Stomach (tissue), 9 donors: Measurements from ENCODE around the gene HCK. TPM values are rescaled to one million over a fixed set of nuclear protein-coding genes. Genes with fewer than 3 reads are reported as not detected.
A peak's percentile ranks its signal among the peaks of the same experiment; 100 is the strongest.

Source experiments
- DNase-seq, 2 donors: peaks; one replicate each; pipeline versions ENCODE4 v3.0.0 to v3.0.0-alpha.2; 2013 to 2019
- H3K27ac ChIP-seq, 5 donors: fragments of 200-600 bp in 4 of 5; sonication (generic) in 4 of 5; one replicate each; pipeline ENCODE4 v1.5.1; 2013 to 2019; ENCODE audit warnings: mild to moderate bottlenecking in 1 of 5, moderate library complexity in 1 of 5
- H3K27me3 ChIP-seq, 3 donors: fragments of 200-600 bp; sonication (generic); one replicate each; pipeline ENCODE4 v1.5.1; 2017 to 2019; ENCODE audit warnings: mixed run types in 1 of 3
- H3K36me3 ChIP-seq, 4 donors: fragments of 200-600 bp; sonication (generic); 1 replicate in 3 of 4; 2 replicates in 1 of 4; pipeline ENCODE4 v1.5.1; 2016 to 2019
- H3K4me1 ChIP-seq, 4 donors: fragments of 200-600 bp; sonication (generic); one replicate each; pipeline ENCODE4 v1.5.1; 2016 to 2019
- H3K4me3 ChIP-seq, 4 donors: fragments of 200-600 bp; sonication (generic) in 3 of 4; one replicate each; pipeline ENCODE4 v1.5.1; 2016 to 2019; ENCODE audit warnings: mild to moderate bottlenecking in 1 of 4
- H3K9me3 ChIP-seq, 4 donors: fragments of 200-600 bp; sonication (generic); one replicate each; pipeline ENCODE4 v1.5.1; 2016 to 2019
- EP300 ChIP-seq: sonication (generic); formaldehyde crosslinking; IDR thresholded peaks from one replicate; pipeline ENCODE4 v1.6.1; 2017; ENCODE audit warnings: antibody characterized with exemption
- POLR2A ChIP-seq, 4 donors: fragments of 450-650 bp; IDR thresholded peaks; one replicate each; pipeline ENCODE4 v1.6.1; 2016; ENCODE audit warnings: antibody characterized with exemption in 4 of 4, control low read depth in 2 of 4, mild to moderate bottlenecking in 1 of 4, moderate library complexity in 1 of 4
- POLR2AphosphoS5 ChIP-seq, 3 donors: sonication (generic); formaldehyde crosslinking; IDR thresholded peaks; one replicate each; pipeline ENCODE4 v1.6.1; 2016; ENCODE audit warnings: antibody characterized with exemption in 3 of 3
- WGBS, 5 donors: extraction: QIAGEN DNeasy Blood & Tissue Kit in 3 of 5; methylation state at CpG; one replicate each; pipeline versions ENCODE4 v1.1.5 to v1.1.7; 2013 to 2018; 5-methylcytosine and 5-hydroxymethylcytosine counted together
- intact Hi-C: fragments of 100-400 bp; cut with DNase I; formaldehyde crosslinking; loops from one replicate; pipeline ENCODE4 v1.15.1; 2023; ENCODE audit warnings: low total_unique reads
- polyA plus RNA-seq, 3 donors: library from polyadenylated mRNA; stranded (reverse); fragments of 200-250 nt; gene quantifications; one replicate each; pipeline ENCODE4 v1.2.3, GENCODE V29; 2013
- total RNA-seq, 5 donors: library from RNA; depleted of rRNA; stranded (reverse); fragments of >200 nt; gene quantifications; one replicate each; pipeline versions ENCODE4 v1.1.0 to v1.2.3, GENCODE V29; 2014 to 2016
- TF ChIP-seq, protein P1 (sequence below), 7 experiments: fragments of 450-650 bp in 4 of 7; fragments of 200-600 bp in 3 of 7; sonication (generic) in 3 of 7; IDR thresholded peaks; one replicate each; pipeline ENCODE4 v1.5.1; 2016 to 2019; ENCODE audit warnings: antibody characterized with exemption in 7 of 7, control low read depth in 2 of 7, mild to moderate bottlenecking in 1 of 7
- donor health status: healthy with polysubstance abuse.
- donor health status: Bipolar disorder and iron deficiency.
- donor health status: healthy.

HCK gene
- total and polyA plus RNA-seq, 8 donors: 1.3 to 14.7 (median 4.9) TPM; not detected in 1

DNA sequence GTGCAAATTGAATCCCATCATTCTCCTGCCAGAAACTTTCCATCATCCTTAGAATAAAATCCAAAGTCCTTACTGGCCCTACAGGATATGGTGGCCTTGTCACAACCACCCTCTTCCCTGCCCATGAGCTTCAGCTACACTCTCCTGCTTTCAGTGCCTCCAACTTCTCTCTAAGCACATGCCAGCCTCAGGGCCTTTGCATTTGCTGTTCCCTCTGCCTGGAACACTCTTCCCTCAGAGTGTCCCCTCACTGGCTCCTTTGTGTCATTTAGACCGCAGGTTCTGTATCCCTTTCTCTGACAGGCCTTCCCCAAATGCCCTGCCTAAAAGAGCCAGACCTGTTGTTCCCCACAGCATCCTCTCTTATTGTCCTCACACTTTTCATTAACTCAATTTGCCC is 18.2 kb downstream of the HCK start:
- TF ChIP-seq, protein P1, sequence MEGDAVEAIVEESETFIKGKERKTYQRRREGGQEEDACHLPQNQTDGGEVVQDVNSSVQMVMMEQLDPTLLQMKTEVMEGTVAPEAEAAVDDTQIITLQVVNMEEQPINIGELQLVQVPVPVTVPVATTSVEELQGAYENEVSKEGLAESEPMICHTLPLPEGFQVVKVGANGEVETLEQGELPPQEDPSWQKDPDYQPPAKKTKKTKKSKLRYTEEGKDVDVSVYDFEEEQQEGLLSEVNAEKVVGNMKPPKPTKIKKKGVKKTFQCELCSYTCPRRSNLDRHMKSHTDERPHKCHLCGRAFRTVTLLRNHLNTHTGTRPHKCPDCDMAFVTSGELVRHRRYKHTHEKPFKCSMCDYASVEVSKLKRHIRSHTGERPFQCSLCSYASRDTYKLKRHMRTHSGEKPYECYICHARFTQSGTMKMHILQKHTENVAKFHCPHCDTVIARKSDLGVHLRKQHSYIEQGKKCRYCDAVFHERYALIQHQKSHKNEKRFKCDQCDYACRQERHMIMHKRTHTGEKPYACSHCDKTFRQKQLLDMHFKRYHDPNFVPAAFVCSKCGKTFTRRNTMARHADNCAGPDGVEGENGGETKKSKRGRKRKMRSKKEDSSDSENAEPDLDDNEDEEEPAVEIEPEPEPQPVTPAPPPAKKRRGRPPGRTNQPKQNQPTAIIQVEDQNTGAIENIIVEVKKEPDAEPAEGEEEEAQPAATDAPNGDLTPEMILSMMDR (IDR thresholded peaks at IDR 0.05): no peak
- TF ChIP-seq POLR2A (IDR thresholded peaks at IDR 0.05): no peak
- TF ChIP-seq EP300: no peak
- no peak for TF ChIP-seq POLR2AphosphoS5 (IDR thresholded peaks at IDR 0.05)
- intact Hi-C loops: no loop called here
- no peak for DNase-seq
- Histone ChIP-seq H3K4me3 (no peak overlapping the region), H3K27me3 (peaks cover 0 to 34% (median 0%) of the 10 kb centered on the region in 3 donors), H3K4me1 (peaks cover 0 to 6% (median 0%) of the 10 kb centered on the region in 4 donors), H3K36me3 (peaks cover 0 to 7% (median 0%) of the 10 kb centered on the region in 4 donors), H3K27ac (peak overlapping the region in 2 of 5 donors; percentile 70 to 77), H3K9me3 (no peaks in the 10 kb centered on the region)
- 61 to 100% (median 84%) methylated on average over 1 of the region's 1 CpG for WGBS, 5 donors

DNA sequence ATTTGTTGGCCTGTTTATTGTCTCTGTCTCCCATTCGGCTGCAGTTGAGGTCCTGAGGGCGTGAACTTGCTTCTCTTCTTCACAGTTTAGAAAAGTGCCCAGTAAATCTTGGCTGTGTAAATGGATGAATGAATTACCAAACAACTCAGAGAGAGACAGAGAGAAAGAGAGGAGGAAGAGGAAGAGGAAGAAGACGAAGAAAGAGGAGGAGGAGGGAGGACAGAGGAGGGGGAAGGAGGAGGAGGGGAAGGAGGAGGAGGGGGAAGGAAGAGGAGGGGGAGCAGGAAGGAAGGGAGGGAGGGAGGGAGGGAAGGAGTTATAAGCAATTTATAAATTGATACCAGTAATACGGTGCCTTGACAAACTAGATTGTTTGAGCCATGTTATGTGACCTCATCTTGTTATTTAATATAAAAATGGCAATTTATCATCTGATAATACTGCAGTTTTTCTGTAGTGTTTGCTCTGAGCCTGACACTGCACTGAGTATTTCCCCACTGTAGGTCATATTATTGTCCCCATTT is 18.7 kb downstream of the HCK start:
- no peak for TF ChIP-seq POLR2AphosphoS5 (IDR thresholded peaks at IDR 0.05)
- TF ChIP-seq POLR2A (IDR thresholded peaks at IDR 0.05): no peak
- TF ChIP-seq, protein P1 (IDR thresholded peaks at IDR 0.05): no peak
- no peak for TF ChIP-seq EP300
- intact Hi-C loops: no loop called here
- peaks cover 0 to 7% (median 0%) of the 10 kb centered on the region in 4 donors for H3K36me3 ChIP-seq
- WGBS, 5 donors: 36 to 42% (median 39%) methylated on average over 4 of the region's 4 CpGs
- no peak for DNase-seq
- H3K4me1 ChIP-seq: peaks cover 0 to 6% (median 0%) of the 10 kb centered on the region in 4 donors
- H3K9me3 ChIP-seq: no peaks in the 10 kb centered on the region
- H3K27me3 ChIP-seq: peaks cover 0 to 38% (median 0%) of the 10 kb centered on the region in 3 donors
- H3K4me3 ChIP-seq: no peak overlapping the region
- peak overlapping the region in 2 of 5 donors; percentile 70 to 77 for H3K27ac ChIP-seq

DNA sequence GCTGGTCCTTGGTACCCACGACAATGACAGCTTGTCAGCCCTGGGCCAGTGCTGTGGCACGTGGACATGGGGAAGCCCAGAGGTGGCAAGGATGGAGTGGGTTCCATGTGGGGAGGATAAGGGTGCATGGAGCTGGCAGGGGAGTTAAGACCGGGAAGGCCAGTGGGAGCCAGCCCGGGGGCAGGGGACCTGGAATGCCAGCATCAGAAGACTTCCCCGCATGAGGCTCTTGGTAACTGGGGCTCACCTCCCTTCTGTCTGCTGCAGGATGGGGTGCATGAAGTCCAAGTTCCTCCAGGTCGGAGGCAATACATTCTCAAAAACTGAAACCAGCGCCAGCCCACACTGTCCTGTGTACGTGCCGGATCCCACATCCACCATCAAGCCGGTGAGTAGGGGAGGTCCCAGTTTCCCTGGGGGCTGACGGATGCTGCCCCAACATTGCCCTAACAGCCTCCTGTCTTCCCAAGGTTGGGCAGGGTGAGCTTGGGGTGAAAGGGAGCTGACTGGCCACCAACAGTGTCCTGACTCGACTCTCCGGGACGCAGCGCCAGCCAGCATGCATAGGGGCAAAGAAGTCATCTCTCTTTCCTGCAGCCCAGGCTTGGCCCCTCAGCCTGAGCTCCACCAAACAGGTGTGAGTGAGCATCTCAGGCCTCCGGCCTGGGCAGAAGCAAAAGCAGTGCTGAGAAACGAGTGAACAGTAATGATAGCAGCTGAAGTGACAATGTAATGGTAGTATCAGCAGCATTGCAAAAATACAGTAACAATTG is 19.5 kb downstream of the HCK start:
- 73 to 81% (median 78%) methylated on average over 17 of the region's 17 CpGs for WGBS, 5 donors
- Histone ChIP-seq H3K4me3 (no peak overlapping the region), H3K4me1 (peaks cover 0 to 6% (median 0%) of the 10 kb centered on the region in 4 donors), H3K27me3 (peaks cover 0 to 45% (median 0%) of the 10 kb centered on the region in 3 donors), H3K36me3 (peaks cover 0 to 7% (median 0%) of the 10 kb centered on the region in 4 donors), H3K9me3 (no peaks in the 10 kb centered on the region), H3K27ac (peak overlapping the region in 1 of 5 donors; percentile 16)
- TF ChIP-seq, protein P1 (IDR thresholded peaks at IDR 0.05): no peak
- TF ChIP-seq EP300: no peak
- no peak for TF ChIP-seq POLR2A (IDR thresholded peaks at IDR 0.05)
- no peak for TF ChIP-seq POLR2AphosphoS5 (IDR thresholded peaks at IDR 0.05)
- intact Hi-C loops: no loop called here
- no peak for DNase-seq

DNA sequence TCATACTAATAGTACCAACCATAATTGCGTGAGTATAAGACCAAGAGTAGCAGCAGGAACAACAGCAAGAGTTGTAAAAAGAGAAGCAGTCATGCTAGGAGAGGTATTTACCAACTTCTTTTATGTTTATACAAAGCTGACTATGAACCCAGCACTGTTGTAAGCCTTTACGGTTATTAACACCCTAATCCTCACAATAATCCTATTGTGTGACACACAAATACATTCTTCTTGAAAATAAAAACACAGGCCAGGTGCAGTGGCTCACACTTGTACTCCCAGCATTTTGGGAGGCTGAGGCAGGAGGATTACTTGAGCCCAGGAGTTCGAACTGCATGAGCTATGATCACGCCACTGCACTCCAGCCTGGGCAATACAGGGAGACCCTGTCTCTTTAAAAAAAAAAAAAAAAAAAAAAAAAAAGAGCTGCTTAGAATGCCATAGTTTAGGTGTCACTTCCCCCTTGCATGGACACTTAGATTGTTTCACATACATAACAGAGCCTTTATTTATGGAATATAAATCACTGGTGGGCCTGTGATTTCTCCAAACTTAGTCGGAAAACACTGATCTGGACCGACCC is 20.2 kb downstream of the HCK start:
- Histone ChIP-seq H3K4me3 (no peak overlapping the region), H3K4me1 (peaks cover 0 to 6% (median 0%) of the 10 kb centered on the region in 4 donors), H3K9me3 (no peaks in the 10 kb centered on the region), H3K27ac (no peak overlapping the region), H3K27me3 (peaks cover 0 to 45% (median 0%) of the 10 kb centered on the region in 3 donors), H3K36me3 (peaks cover 0 to 7% (median 0%) of the 10 kb centered on the region in 4 donors)
- no peak for DNase-seq
- WGBS, 5 donors: 66 to 81% (median 76%) methylated on average over 6 of the region's 6 CpGs
- intact Hi-C loops: no loop called here
- TF ChIP-seq POLR2AphosphoS5 (IDR thresholded peaks at IDR 0.05) (no peak), EP300 (no peak), POLR2A (IDR thresholded peaks at IDR 0.05) (no peak)
- TF ChIP-seq, protein P1 (IDR thresholded peaks at IDR 0.05): no peak
